Uterus (tissue), 4 donors: ENCODE data around the gene TPM4. TPM values are rescaled to one million over a fixed set of nuclear protein-coding genes. Genes with fewer than 3 reads are reported as not detected.
A peak's percentile ranks its signal among the peaks of the same experiment; 100 is the strongest.

ENCODE experiments used
- DNase-seq, 2 donors: peaks; one replicate each; pipeline ENCODE4 v3.0.0-alpha.2; 2019 to 2020
- H3K27ac ChIP-seq, 2 donors: fragments of 200-600 bp; sonication (generic); 1 replicate in 1 of 2; 2 replicates in 1 of 2; pipeline ENCODE4 v1.5.1; 2016 to 2018
- H3K27me3 ChIP-seq, 2 donors: fragments of 200-600 bp; sonication (generic); one replicate each; pipeline ENCODE4 v1.5.1; 2018 to 2019; ENCODE audit warnings: control low read depth in 1 of 2
- H3K36me3 ChIP-seq, 2 donors: fragments of 200-600 bp; sonication (generic); one replicate each; pipeline ENCODE4 v1.5.1; 2019; ENCODE audit warnings: control low read depth in 1 of 2
- H3K4me1 ChIP-seq, 2 donors: fragments of 200-600 bp; sonication (generic); one replicate each; pipeline ENCODE4 v1.5.1; 2018 to 2019; ENCODE audit warnings: control low read depth in 1 of 2
- H3K4me3 ChIP-seq, 2 donors: fragments of 200-600 bp; sonication (generic); 1 replicate in 1 of 2; 2 replicates in 1 of 2; pipeline ENCODE4 v1.5.1; 2018 to 2019; ENCODE audit warnings: mild to moderate bottlenecking in 1 of 2
- H3K9me3 ChIP-seq, 2 donors: fragments of 200-600 bp; sonication (generic); one replicate each; pipeline ENCODE4 v1.5.1; 2019; ENCODE audit warnings: control low read depth in 1 of 2
- CTCF ChIP-seq, 4 experiments: fragments of 200-600 bp in 2 of 4; fragments of 450-650 bp in 2 of 4; sonication (generic) in 2 of 4; IDR thresholded peaks; one replicate each; pipeline ENCODE4 v1.5.1; 2016 to 2019; ENCODE audit warnings: antibody characterized with exemption in 4 of 4, mild to moderate bottlenecking in 2 of 4, moderate library complexity in 1 of 4
- POLR2A ChIP-seq, 2 donors: fragments of 450-650 bp; IDR thresholded peaks; one replicate each; pipeline ENCODE4 v1.6.1; 2016; ENCODE audit warnings: antibody characterized with exemption in 2 of 2, mild to moderate bottlenecking in 1 of 2, moderate library complexity in 1 of 2
- intact Hi-C: fragments of 100-400 bp; cut with DNase I; formaldehyde crosslinking; loops from one replicate; pipeline ENCODE4 v1.15.1; 2023; ENCODE audit warnings: low total_unique reads
- total RNA-seq, 4 donors: library from RNA; depleted of rRNA in 3 of 4; stranded (reverse); fragments of >200 nt in 3 of 4; gene quantifications; one replicate each; pipeline versions ENCODE4 v1.1.0 to v1.2.4, GENCODE V29; 2014 to 2023
- donor health status: DM: yes; HTN: yes; CAD: no.

Gene TPM4
- total RNA-seq, 4 donors from 2014 or later, result 423 to 862 (median 517) TPM

DNA sequence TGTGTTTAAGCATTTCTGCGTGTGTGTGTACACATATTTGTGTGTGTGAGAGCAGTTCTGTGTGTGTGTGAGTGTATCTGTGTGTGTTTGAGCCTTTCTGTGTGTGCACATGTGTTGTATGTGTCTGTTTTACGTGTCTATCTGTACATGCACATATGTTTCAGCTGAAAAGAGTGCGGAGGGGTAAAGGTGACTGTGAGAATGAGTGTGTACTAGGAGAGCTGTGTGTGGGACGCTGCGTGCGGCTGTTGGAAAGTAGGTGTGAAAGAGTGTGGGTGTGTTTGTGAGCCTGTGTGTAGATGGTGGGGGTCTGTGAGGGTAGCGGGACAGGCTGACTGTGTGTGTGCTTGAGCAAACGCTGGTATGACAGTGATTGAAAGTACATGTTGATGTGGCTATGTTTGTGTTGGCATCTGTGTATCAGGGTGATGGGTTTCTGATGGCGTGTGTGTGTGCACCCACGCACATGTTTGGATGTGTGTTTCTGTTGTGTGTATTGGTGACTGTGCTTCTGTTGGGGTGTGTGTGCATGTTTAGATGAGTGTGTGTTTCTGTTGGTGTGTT is 7.5 kb upstream of the TPM4 start:
- H3K4me1 ChIP-seq, result peaks cover 0 to 15% of the 10 kb centered on the region in 2 donors
- H3K9me3 ChIP-seq, result no peaks in the 10 kb centered on the region
- no peak for TF ChIP-seq POLR2A (IDR thresholded peaks at IDR 0.05)
- TF ChIP-seq CTCF (IDR thresholded peaks at IDR 0.05), result no peak
- no peaks in the 10 kb centered on the region for H3K36me3 ChIP-seq
- peak overlapping the region; percentile 53 to 58 for H3K4me3 ChIP-seq
- H3K27me3 ChIP-seq, result no peaks in the 10 kb centered on the region
- intact Hi-C loops, result no loop called here
- H3K27ac ChIP-seq, result peak overlapping the region; percentile 91 to 100
- DNase-seq, result no peak

DNA sequence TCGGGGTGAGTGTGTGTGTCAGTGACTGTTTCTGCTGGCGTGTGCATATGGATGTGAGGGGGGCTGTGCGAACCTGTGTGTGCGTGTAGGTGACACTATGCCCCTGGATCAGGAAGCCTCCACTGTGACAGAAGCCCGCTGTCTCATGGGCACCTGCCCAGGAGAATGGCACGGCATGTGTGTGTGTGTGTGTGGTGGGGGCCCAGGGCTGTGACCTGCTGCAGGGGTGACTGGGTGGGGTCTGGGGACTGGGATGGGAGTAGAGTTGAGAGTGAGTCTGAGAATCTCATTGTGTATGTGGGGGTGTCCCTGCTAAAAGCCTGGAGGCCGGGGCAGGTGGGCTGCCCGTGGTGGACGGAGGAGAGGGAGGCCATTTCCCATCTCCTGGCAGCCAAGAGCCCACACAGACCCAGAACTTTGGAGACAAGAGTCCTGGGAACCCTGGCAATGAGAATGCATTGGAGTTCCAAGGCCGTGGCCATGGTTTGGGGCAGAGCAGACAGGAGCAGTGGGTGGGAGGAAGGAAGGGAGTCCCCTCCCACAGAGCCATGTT is 6.4 kb upstream of the TPM4 start:
- H3K4me3 ChIP-seq, result peak overlapping the region; percentile 17 to 53
- peaks cover 0 to 10% of the 10 kb centered on the region in 2 donors for H3K4me1 ChIP-seq
- intact Hi-C loops, result no loop called here
- H3K9me3 ChIP-seq, result no peaks in the 10 kb centered on the region
- TF ChIP-seq POLR2A (IDR thresholded peaks at IDR 0.05) (no peak), CTCF (IDR thresholded peaks at IDR 0.05) (no peak)
- no peak for DNase-seq
- H3K27ac ChIP-seq, result peak overlapping the region; percentile 91 to 100
- no peaks in the 10 kb centered on the region for H3K27me3 ChIP-seq
- H3K36me3 ChIP-seq, result no peaks in the 10 kb centered on the region

GRCh38 chr19:16070366-16070990 is 5.8 kb upstream of the TPM4 start:
- H3K4me1 ChIP-seq, result peaks cover 0 to 10% of the 10 kb centered on the region in 2 donors
- H3K27ac ChIP-seq, result peak overlapping the region; percentile 91 to 100
- no peaks in the 10 kb centered on the region for H3K27me3 ChIP-seq
- TF ChIP-seq CTCF (IDR thresholded peaks at IDR 0.05) (no peak), POLR2A (IDR thresholded peaks at IDR 0.05) (no peak)
- DNase-seq, result peak in 1 of 2 donors; percentile 82
- intact Hi-C loops, result no loop called here
- H3K9me3 ChIP-seq, result no peaks in the 10 kb centered on the region
- no peaks in the 10 kb centered on the region for H3K36me3 ChIP-seq
- H3K4me3 ChIP-seq, result peak overlapping the region; percentile 17 to 53

DNA sequence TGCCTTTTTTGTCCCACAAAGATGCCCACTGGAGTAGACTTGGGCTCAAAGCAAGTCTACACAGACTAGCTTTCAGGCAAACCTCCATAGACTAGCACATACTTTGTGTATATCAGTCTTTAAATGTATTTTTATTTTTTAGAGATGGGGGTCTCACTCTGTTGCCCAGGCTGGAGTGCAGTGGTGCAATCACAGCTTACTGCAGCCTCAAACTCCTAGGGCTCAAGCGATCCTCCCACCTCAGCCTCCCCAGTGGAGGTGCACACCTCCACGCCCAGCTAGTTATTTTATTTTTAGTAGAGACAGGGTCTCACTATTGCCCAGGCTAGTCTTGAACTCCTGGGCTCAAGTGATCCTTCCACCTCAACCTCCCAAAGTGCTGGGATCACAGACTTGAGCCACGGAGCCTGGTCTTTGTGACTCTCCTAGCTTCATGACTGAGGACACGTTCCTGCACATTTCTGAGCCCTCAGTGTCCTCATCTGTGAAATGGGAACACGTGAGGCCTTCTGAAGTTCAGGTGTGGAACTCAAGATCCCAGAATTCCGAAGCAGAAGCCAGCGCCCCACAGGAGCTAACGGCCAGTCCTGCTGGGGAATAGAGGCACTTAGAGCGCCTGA is 5.1 kb upstream of the TPM4 start:
- Histone ChIP-seq H3K4me1 (peaks cover 0 to 8% of the 10 kb centered on the region in 2 donors), H3K4me3 (peak overlapping the region in 1 of 2 donors; percentile 53), H3K9me3 (no peaks in the 10 kb centered on the region), H3K27me3 (no peaks in the 10 kb centered on the region), H3K36me3 (no peaks in the 10 kb centered on the region), H3K27ac (peak overlapping the region; percentile 91 to 100)
- intact Hi-C loops, result no loop called here
- DNase-seq, result no peak
- TF ChIP-seq POLR2A (IDR thresholded peaks at IDR 0.05), result peak in 1 of 2 donors; percentile 2
- no peak for TF ChIP-seq CTCF (IDR thresholded peaks at IDR 0.05)

DNA sequence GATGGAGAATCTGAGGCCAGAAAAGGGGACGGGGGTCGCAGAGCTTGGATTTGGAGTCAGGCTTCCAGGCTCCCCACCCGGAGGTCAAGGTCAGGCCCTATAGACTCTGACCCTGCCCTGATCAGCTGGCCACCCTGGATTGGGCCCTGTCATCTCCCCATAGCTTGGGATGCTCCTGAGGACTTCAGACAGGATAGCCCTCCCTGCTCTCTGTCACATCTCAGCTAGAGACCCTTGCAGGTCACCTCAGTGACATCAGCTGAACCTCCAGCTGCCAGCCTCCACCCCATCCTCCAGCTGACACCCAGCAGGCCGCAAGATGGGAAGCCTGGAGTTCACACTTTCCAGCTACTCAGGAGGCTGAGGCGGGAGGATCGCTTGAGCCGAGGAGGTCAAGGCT is 2.8 kb upstream of the TPM4 start:
- no peaks in the 10 kb centered on the region for H3K27me3 ChIP-seq
- H3K9me3 ChIP-seq, result no peaks in the 10 kb centered on the region
- H3K36me3 ChIP-seq, result no peaks in the 10 kb centered on the region
- DNase-seq, result no peak
- H3K27ac ChIP-seq, result peak overlapping the region; percentile 91 to 100
- intact Hi-C loops, result no loop called here
- no peak for TF ChIP-seq POLR2A (IDR thresholded peaks at IDR 0.05)
- no peak for TF ChIP-seq CTCF (IDR thresholded peaks at IDR 0.05)
- H3K4me3 ChIP-seq, result no peak overlapping the region
- H3K4me1 ChIP-seq, result no peaks in the 10 kb centered on the region
